Prostate gland (tissue), 2 donors: ENCODE results near the gene FUT3.

Experiments used
- CTCF ChIP-seq, 4 experiments: fragments of 200-600 bp in 2 of 4; fragments of 450-650 bp in 2 of 4; sonication (generic) in 2 of 4; IDR thresholded peaks; 1 replicate in 3 of 4; 2 replicates in 1 of 4; pipeline ENCODE4 v1.5.1; 2016 to 2019; ENCODE audit warnings: antibody characterized with exemption in 4 of 4, mild to moderate bottlenecking in 2 of 4, moderate library complexity in 2 of 4
- POLR2A ChIP-seq: fragments of 450-650 bp; IDR thresholded peaks from one replicate; pipeline ENCODE4 v1.6.1; 2016; ENCODE audit warnings: antibody characterized with exemption, mild to moderate bottlenecking

GRCh38 chr19:5900976-5901375 lies 49.7 kb upstream of the FUT3 start:
- no peak for TF ChIP-seq POLR2A
- no peak for TF ChIP-seq CTCF (IDR thresholded peaks at IDR 0.05)
